Fibroblast of the aortic adventitia (primary cell): ENCODE results near the gene DRC1. TPM values are rescaled to one million over a fixed set of nuclear protein-coding genes. Genes with fewer than 3 reads are reported as not detected.

Experiments used
- DNase-seq: peaks from one replicate; pipeline ENCODE4 v3.0.0-alpha.2; 2010; ENCODE audit warnings: low read depth
- H3K4me3 ChIP-seq: 2 replicates; pipeline ENCODE4 v1.5.1; 2011; ENCODE audit warnings: low read depth, mild to moderate bottlenecking, control low read depth, low read length, moderate library complexity
- CTCF ChIP-seq: IDR thresholded peaks from 2 replicates; pipeline ENCODE4 v1.5.1; 2011; ENCODE audit warnings: mild to moderate bottlenecking, low read length, control low read depth, inconsistent platforms; ENCODE audit not compliant: insufficient read depth
- total RNA-seq: library from RNA; depleted of rRNA; stranded (reverse); fragments of >200 nt; gene quantifications from 2 replicates; pipeline ENCODE4 v1.2.3, GENCODE V29; 2012; ENCODE audit warnings: low replicate concordance

Gene DRC1
- total RNA-seq, 1 donor, result not detected

DNA sequence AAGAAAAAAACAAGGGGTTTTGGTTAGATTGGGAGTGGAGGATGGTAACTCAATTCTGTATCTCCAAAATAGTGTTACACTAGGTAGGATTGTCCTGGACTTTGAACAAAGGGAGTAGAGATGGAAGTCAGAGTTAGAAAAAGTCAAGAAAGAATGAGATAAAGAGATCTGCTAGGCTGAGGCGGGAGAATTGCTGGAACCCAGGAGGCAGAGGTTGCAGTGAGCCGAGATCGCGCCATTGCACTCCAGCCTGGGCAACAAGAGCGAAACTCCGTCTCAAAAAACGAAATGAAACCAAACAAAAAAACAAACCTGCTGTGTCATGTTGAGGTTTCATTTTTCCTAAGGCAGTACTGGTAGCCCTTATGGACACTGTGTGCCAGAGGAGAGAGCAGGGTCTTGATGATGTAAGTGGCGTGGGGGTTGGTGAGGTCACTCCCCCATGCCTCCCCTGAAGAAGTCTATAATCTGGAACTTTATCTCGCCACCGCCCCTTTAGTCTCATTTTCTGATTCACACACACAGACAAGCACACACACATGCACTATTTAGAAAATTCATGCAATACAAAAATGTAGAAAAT lies 10.5 kb downstream of the DRC1 start:
- no peak overlapping the region for H3K4me3 ChIP-seq
- peak; percentile 14 for DNase-seq
- TF ChIP-seq CTCF, result no peak

- no peak for DNase-seq
- H3K4me3 ChIP-seq, result no peak overlapping the region
- TF ChIP-seq CTCF, result no peak
Measured at GRCh38 chr2:26414311-26414710, 12.6 kb downstream of the DRC1 start.

DNA sequence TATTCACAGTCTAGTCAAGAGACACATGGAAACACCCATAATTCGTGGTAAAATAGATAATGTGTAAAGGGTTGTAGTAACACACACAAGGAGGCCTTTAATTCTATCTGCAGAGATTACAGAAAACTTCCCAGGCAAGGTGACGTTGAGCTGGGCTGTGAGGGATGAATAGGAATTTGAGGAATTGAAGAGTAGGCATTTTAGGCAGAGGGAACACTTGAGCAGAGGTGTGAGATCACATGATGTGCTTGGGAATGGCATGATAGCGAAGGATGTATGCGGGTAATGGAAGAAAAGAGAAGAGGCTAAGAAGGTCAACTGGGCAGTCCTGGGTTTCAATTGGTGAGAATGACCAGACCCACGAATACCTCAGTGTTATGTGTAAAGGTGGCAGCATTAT lies 20.2 kb downstream of the DRC1 start:
- no peak for TF ChIP-seq CTCF
- no peak overlapping the region for H3K4me3 ChIP-seq
- DNase-seq, result no peak

DNA sequence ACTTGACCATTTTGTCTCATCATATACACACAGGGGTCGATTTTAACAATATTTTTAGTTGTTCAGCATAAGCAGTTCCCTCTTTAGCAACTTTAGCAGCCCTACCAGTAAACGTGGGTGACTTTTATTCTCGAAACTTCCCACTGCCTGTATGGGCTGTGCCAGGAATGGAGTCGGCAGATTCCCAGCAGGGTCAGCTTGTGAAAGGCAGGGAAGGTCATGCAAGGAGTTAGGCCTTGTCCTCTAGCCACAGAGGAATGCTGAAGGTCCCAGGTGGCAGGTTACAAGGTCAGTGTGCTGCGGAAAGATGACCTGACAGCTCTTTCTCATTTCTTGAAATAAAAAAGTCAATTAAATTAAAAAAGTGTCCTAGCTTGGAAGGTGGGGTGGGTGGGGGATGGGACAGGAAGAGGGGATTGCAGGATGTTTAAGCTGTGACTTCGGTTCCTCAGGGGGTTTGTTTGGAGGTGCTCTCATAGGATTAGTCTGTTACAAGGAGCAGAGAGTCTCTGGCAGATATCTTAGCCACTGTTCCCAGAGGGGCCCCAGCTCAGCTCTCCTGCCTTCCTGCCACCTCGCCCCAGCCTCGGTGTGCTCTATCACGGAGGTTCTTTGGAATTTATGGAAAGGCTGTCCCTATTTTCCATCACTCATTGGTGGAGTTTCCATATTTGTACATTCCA lies 21.4 kb downstream of the DRC1 start:
- no peak overlapping the region for H3K4me3 ChIP-seq
- DNase-seq, result no peak
- no peak for TF ChIP-seq CTCF

GRCh38 chr2:26423750-26424149 lies 22.0 kb downstream of the DRC1 start:
- no peak overlapping the region for H3K4me3 ChIP-seq
- no peak for TF ChIP-seq CTCF
- no peak for DNase-seq

DNA sequence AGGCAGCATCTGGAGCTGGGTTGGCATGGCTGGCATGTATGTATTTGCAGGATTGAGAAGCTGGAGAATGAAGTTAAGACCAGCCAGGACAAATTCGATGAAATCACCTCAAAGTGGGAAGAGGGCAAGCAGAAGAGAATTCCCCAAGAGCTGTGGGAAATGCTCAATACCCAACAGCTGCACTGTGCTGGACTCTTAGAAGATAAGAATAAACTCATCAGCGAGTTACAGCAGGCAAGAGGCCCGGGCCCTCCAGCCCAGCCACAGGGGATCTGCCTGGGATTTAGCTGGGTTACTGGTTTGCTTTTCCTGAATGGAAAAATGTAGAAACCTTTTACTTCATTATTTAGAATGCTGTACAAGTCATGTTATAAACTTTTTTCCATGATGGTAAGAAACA lies 22.5 kb downstream of the DRC1 start:
- H3K4me3 ChIP-seq, result no peak overlapping the region
- TF ChIP-seq CTCF, result no peak
- no peak for DNase-seq

DNA sequence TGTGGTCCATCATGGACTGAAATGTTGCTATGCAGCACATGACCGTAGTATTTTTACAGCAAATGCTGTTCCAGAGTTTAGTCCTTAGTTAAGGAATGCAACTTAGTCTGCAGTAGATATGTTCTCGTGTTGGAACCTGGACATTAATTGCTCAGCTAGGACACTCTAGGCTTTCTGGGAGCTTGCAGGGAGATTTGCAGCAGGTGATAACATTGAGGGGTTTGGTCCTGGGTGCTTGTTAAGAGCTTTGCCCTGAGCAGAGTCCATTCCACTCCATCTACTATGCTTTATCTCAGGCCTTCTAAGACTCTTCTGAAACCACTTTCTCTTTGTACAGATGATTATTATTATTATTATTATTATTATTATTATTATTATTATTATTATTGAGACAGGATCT lies 27.1 kb downstream of the DRC1 start:
- no peak for DNase-seq
- no peak overlapping the region for H3K4me3 ChIP-seq
- no peak for TF ChIP-seq CTCF
